K562 (cell line): ENCODE results near the gene PDE11A. TPM values are rescaled to one million over a fixed set of nuclear protein-coding genes. Genes with fewer than 3 reads are reported as not detected.

Source experiments
- ATAC-seq: fragments of 200-7000 bp; cut with Tn5 transposase; 3 replicates; pipeline ENCODE4 v1.9.1; 2020; ENCODE audit warnings: moderate library complexity
- BruUV-seq: library from RNA; stranded (reverse); fragments of 400-500 nt; replicated peaks from 2 replicates; lab custom pipeline; 2021; lab: Mats Ljungman, UMichigan
- CTCF ChIA-PET: fragments of 300-600 bp; formaldehyde crosslinking; extraction: SDS; loops from one replicate; lab custom pipeline; 2021; ENCODE audit warnings: low intra/inter-chr PET ratio; lab: Yijun Ruan, JAX
- POLR2A ChIA-PET: fragments of 300-600, 350-650 bp; sonication (Branson Sonifier 250); formaldehyde crosslinking; extraction: SDS; loops from one replicate; lab custom pipeline; 2021; ENCODE audit warnings: antibody characterized with exemption, inconsistent platforms; lab: Yijun Ruan, JAX
- DNase-seq, 4 experiments: peaks; one replicate each; pipeline versions ENCODE4 v3.0.0 to v3.0.0-alpha.2; 2011 to 2018; ENCODE audit warnings: low spot score in 3 of 4, mixed read lengths in 3 of 4; ENCODE audit errors: extremely low read depth in 1 of 4
- FAIRE-seq: peaks from 2 replicates; lab custom pipeline; 2011; peaks lifted over from hg19 to GRCh38; lab: Jason Lieb, UNC
- H2AFZ ChIP-seq: 2 replicates; pipeline ENCODE4 v1.6.0; 2011; ENCODE audit warnings: low read depth, low read length, control low read depth, inconsistent platforms
- H3K27ac ChIP-seq: fragments of 200-600 bp; 3 replicates; pipeline ENCODE4 v1.8.0; 2011; ENCODE audit warnings: low read depth, mild to moderate bottlenecking, control low read depth, inconsistent platforms, low read length, moderate library complexity, mixed read lengths; ENCODE audit errors: extremely low read depth
- H3K27me3 ChIP-seq, 2 experiments: fragments of 300-600 bp in 1 of 2; 2 replicates in 1 of 2; 3 replicates in 1 of 2; pipeline versions ENCODE4 v1.6.0 to v1.8.0; 2011; ENCODE audit warnings: inconsistent platforms in 2 of 2, low read length in 2 of 2, mild to moderate bottlenecking in 1 of 2, mixed read lengths in 1 of 2, moderate library complexity in 1 of 2; ENCODE audit not compliant: control insufficient read depth in 2 of 2, insufficient read depth in 2 of 2
- H3K36me3 ChIP-seq: fragments of 300-600 bp; 3 replicates; pipeline ENCODE4 v1.8.0; 2011; ENCODE audit warnings: mild to moderate bottlenecking, low read length, inconsistent platforms; ENCODE audit not compliant: control insufficient read depth, insufficient read depth
- H3K4me1 ChIP-seq, 2 experiments: fragments of 200-600 bp in 1 of 2; replicated peaks in 1 of 2; 2 replicates in 1 of 2; 3 replicates in 1 of 2; pipeline versions ENCODE4 v1.5.1 to v1.8.0; 2011; ENCODE audit warnings: inconsistent platforms in 2 of 2, low read length in 2 of 2, mild to moderate bottlenecking in 1 of 2, mixed read lengths in 1 of 2, moderate library complexity in 1 of 2; ENCODE audit not compliant: control insufficient read depth in 2 of 2, insufficient read depth in 2 of 2
- H3K4me2 ChIP-seq: 2 replicates; pipeline ENCODE4 v1.6.1; 2011; ENCODE audit warnings: low read length, control low read depth, inconsistent platforms, mixed read lengths; ENCODE audit not compliant: insufficient read depth
- H3K4me3 ChIP-seq: fragments of 200-600 bp; sonication (generic), shearing (Covaris generic); 2 replicates; pipeline ENCODE4 v1.5.1; 2016; ENCODE audit warnings: control low read depth, inconsistent platforms
- H3K79me2 ChIP-seq: fragments of 200-600 bp; 3 replicates; pipeline ENCODE4 v1.8.0; 2011; ENCODE audit warnings: low read length, inconsistent platforms; ENCODE audit not compliant: control insufficient read depth, insufficient read depth
- H3K9ac ChIP-seq, 2 experiments: 2 replicates each; pipeline versions ENCODE4 v1.6.0 to v1.6.1; 2011; ENCODE audit warnings: low read depth in 2 of 2, low read length in 2 of 2, control low read depth in 1 of 2, inconsistent platforms in 1 of 2, mild to moderate bottlenecking in 1 of 2, mixed read lengths in 1 of 2; ENCODE audit not compliant: insufficient read depth in 1 of 2
- H3K9me1 ChIP-seq: one replicate; pipeline ENCODE4 v1.6.0; 2011; ENCODE audit warnings: inconsistent platforms, mild to moderate bottlenecking, low read length, moderate library complexity; ENCODE audit not compliant: control insufficient read depth, insufficient read depth
- H3K9me3 ChIP-seq: replicated peaks from 2 replicates; pipeline ENCODE4 v1.5.1; 2011; ENCODE audit warnings: low read depth, low read length, inconsistent platforms; ENCODE audit not compliant: control insufficient read depth, insufficient read depth
- H4K20me1 ChIP-seq: replicated peaks from 2 replicates; pipeline ENCODE4 v1.6.1; 2011; ENCODE audit warnings: low read length, inconsistent platforms, mixed read lengths; ENCODE audit not compliant: control insufficient read depth, insufficient read depth
- FOXP4 ChIP-seq: sonication (generic); formaldehyde crosslinking; IDR thresholded peaks from 2 replicates; pipeline ENCODE4 v1.8.0; 2022; ENCODE audit warnings: mild to moderate bottlenecking, missing genetic modification reagents, borderline replicate concordance
- GMEB1 ChIP-seq: fragments of 250-450 bp; sonication (Bioruptor Pico); IDR thresholded peaks from 2 replicates; pipeline ENCODE4 v1.4.0; 2020; ENCODE audit warnings: mild to moderate bottlenecking
- HNRNPK ChIP-seq: fragments of 200-400 bp; formaldehyde crosslinking; IDR thresholded peaks from one replicate; pipeline ENCODE4 v1.6.1; 2018; ENCODE audit warnings: mild to moderate bottlenecking, low read depth, low read length; ENCODE audit not compliant: poor library complexity, severe bottlenecking
- HNRNPLL ChIP-seq: fragments of 200-400 bp; formaldehyde crosslinking; IDR thresholded peaks from 2 replicates; pipeline ENCODE4 v1.6.1; 2017; ENCODE audit warnings: low read length, low read depth, mild to moderate bottlenecking; ENCODE audit not compliant: poor library complexity, severe bottlenecking
- ID3 ChIP-seq, 2 experiments: fragments of 250-450 bp in 1 of 2; fragments of 450-650 bp in 1 of 2; sonication (Bioruptor Pico) in 1 of 2; IDR thresholded peaks; 2 replicates each; pipeline versions ENCODE4 v1.6.1 to v1.8.0; 2016 to 2021; ENCODE audit warnings: mild to moderate bottlenecking in 2 of 2, moderate library complexity in 2 of 2, missing compliant biosample characterization in 1 of 2, missing genetic modification characterization in 1 of 2
- MLLT1 ChIP-seq, 2 experiments: fragments of 450-650 bp; IDR thresholded peaks; 2 replicates each; pipeline ENCODE4 v1.6.1; 2016
- SRSF9 ChIP-seq: fragments of 200-400 bp; formaldehyde crosslinking; IDR thresholded peaks from 2 replicates; pipeline ENCODE4 v1.6.1; 2017; ENCODE audit warnings: low read depth, low read length, borderline replicate concordance
- ZBED1 ChIP-seq: IDR thresholded peaks from 2 replicates; pipeline ENCODE4 v1.6.1; 2014
- ZBTB7A ChIP-seq: IDR thresholded peaks from 2 replicates; pipeline ENCODE4 v1.6.1; 2011; ENCODE audit warnings: low read depth, mild to moderate bottlenecking, low read length, moderate library complexity, borderline replicate concordance; ENCODE audit not compliant: control insufficient read depth
- ZKSCAN8 ChIP-seq: fragments of 200-800 bp; sonication (Bioruptor generic); IDR thresholded peaks from 2 replicates; pipeline ENCODE4 v1.6.1; 2016; ENCODE audit warnings: missing genetic modification characterization, missing compliant biosample characterization
- ZNF354B ChIP-seq: fragments of 250-450 bp; sonication (Bioruptor Pico); IDR thresholded peaks from 2 replicates; pipeline ENCODE4 v1.4.0; 2020
- ZNF444 ChIP-seq: fragments of 250-450 bp; sonication (Bioruptor Pico); IDR thresholded peaks from 2 replicates; pipeline ENCODE4 v1.4.0; 2020; ENCODE audit warnings: mild to moderate bottlenecking, moderate library complexity
- ZSCAN29 ChIP-seq: fragments of 450-650 bp; IDR thresholded peaks from 2 replicates; pipeline ENCODE4 v1.6.1; 2017
- WGBS: fragments of 100-300 bp; shearing (Covaris generic); methylation state at CpG from one replicate; pipeline ENCODE4 v1.1.6; 2016; ENCODE audit warnings: low coverage, mixed read lengths; ENCODE audit not compliant: insufficient coverage; ENCODE audit errors: missing lambda C conversion rate; 5-methylcytosine and 5-hydroxymethylcytosine counted together
- in situ Hi-C: fragments of 300-500 bp; cut with MboI; formaldehyde crosslinking; loops from 4 replicates; pipeline ENCODE4 v1.15.0; 2018; ENCODE audit warnings: inconsistent platforms, mixed read lengths
- intact Hi-C: fragments of 100-400 bp; cut with micrococcal nuclease; formaldehyde crosslinking; loops from 2 replicates; pipeline ENCODE4 v1.14.2; 2022
- polyA plus RNA-seq, 8 experiments: library from polyadenylated mRNA; depleted of rRNA in 4 of 8; stranded (reverse) in 5 of 8; unstranded in 3 of 8; fragments of >200 nt; fragmentation: Nextera tagmentation in 2 of 8; fragmentation: Illumina TruSeq in 1 of 8; extraction: Ambion mirVana in 2 of 8; extraction: Trizol in 1 of 8; gene quantifications; 2 replicates each; pipeline versions ENCODE4 v1.2.1 to v1.2.3, GENCODE V29; 2011 to 2014; ENCODE audit warnings: inconsistent platforms in 1 of 8, missing spikeins in 1 of 8
- total RNA-seq, 7 experiments: library from RNA; depleted of rRNA in 6 of 7; stranded (reverse); fragments of >200 nt in 6 of 7; fragmentation: Illumina TruSeq in 2 of 7; extraction: Trizol in 2 of 7; gene quantifications; 2 replicates each; pipeline versions ENCODE4 v1.2.1 to v1.2.3, GENCODE V29; 2011 to 2021; ENCODE audit warnings: low replicate concordance in 1 of 7

Gene PDE11A
- total and polyA plus RNA-seq, 9 of the 15 experiments (the other 6 are each of a cell fraction or from before 2014, with no cell fraction given): 3.2 to 22.1 (median 5.7) TPM

- intact Hi-C loops: no loop called here
- POLR2A ChIA-PET: interaction anchor here (0.9 to 1.5 kb wide), 3 partner anchors 10 to 34 kb away, joined by 3 to 6 read pairs (median 4); no protein-coding TSS in a partner anchor
- DNase-seq (no peak), FAIRE-seq (no peak), ATAC-seq (0 out of 3 replicates have a peak, but pooled peaks have one; percentile 17)
- H3K79me2 ChIP-seq: no peaks in the 10 kb centered on the region
- H3K36me3 ChIP-seq: no peaks in the 10 kb centered on the region
- no peak overlapping the region for H2AFZ ChIP-seq
- H4K20me1 ChIP-seq: no peaks in the 10 kb centered on the region
- TF ChIP-seq MLLT1 (IDR thresholded peaks at IDR 0.05): no peak
- no peak for TF ChIP-seq FOXP4 (CRISPR knock-in tag)
- TF ChIP-seq ZBED1: no peak
- TF ChIP-seq ZBTB7A: no peak
- TF ChIP-seq SRSF9: no peak
- no peak for TF ChIP-seq ID3 (CRISPR knock-in tag; IDR thresholded peaks at IDR 0.05)
- TF ChIP-seq ID3 (tag; IDR thresholded peaks at IDR 0.05): no peak
- TF ChIP-seq ZSCAN29: no peak
- TF ChIP-seq HNRNPLL: no peak
- TF ChIP-seq ZNF444: no peak
- TF ChIP-seq ZKSCAN8 (CRISPR knock-in tag): no peak
- TF ChIP-seq GMEB1 (CRISPR knock-in tag): no peak
- TF ChIP-seq HNRNPK: no peak
- TF ChIP-seq ZNF354B (CRISPR knock-in tag): no peak
- no peak overlapping the region for H3K4me3 ChIP-seq
- H3K9ac ChIP-seq: no peak overlapping the region
- WGBS: 46% methylated on average over 2 of the region's 2 CpGs
- no TSS peak for BruUV-seq
- peaks cover 0 to 4% of the 10 kb centered on the region in 2 experiments; a peak in 1 of 5 replicates for H3K27me3 ChIP-seq
- peaks cover 6 to 8% of the 10 kb centered on the region in 2 experiments; a peak in 2 of 5 replicates for H3K4me1 ChIP-seq
- H3K27ac ChIP-seq: no peak overlapping the region
- no peaks in the 10 kb centered on the region for H3K9me3 ChIP-seq
- H3K4me2 ChIP-seq: no peak overlapping the region
- H3K9me1 ChIP-seq: no peaks in the 10 kb centered on the region
- CTCF ChIA-PET: no interaction called here
- in situ Hi-C loops: loop anchor here (10.0 kb wide), 1 partner anchor 428 kb away; no protein-coding TSS in a partner anchor
These were observed 480.2 kb downstream of the PDE11A start for GRCh38 chr2:177592397-177592796.
